HEK293 (cell line): ENCODE measurements around the gene STK11.

Experiments
- ELK4 ChIP-seq: IDR thresholded peaks from 2 replicates; pipeline ENCODE4 v1.6.1; 2011; ENCODE audit warnings: mild to moderate bottlenecking, low read depth, low read length, borderline replicate concordance
- KLF1 ChIP-seq: fragments of 450-650 bp; formaldehyde crosslinking; IDR thresholded peaks from 2 replicates; pipeline ENCODE4 v1.5.1; 2016; ENCODE audit warnings: missing biosample characterization, missing genetic modification characterization
- ZNF114 ChIP-seq: fragments of 450-650 bp; formaldehyde crosslinking; IDR thresholded peaks from 2 replicates; pipeline ENCODE4 v1.5.0; 2017; ENCODE audit warnings: missing biosample characterization, missing genetic modification characterization
- ZNF121 ChIP-seq: fragments of 450-650 bp; formaldehyde crosslinking; IDR thresholded peaks from 2 replicates; pipeline ENCODE4 v1.5.1; 2016; ENCODE audit warnings: missing biosample characterization, missing genetic modification characterization
- ZNF76 ChIP-seq: fragments of 450-650 bp; formaldehyde crosslinking; IDR thresholded peaks from 2 replicates; pipeline ENCODE4; 2016; ENCODE audit warnings: low read depth, missing biosample characterization, missing genetic modification characterization, borderline replicate concordance
- TF ChIP-seq, protein P1 (sequence below): fragments of 450-650 bp; formaldehyde crosslinking; IDR thresholded peaks from 2 replicates; pipeline ENCODE4; 2016; ENCODE audit warnings: missing biosample characterization, missing genetic modification characterization

- TF ChIP-seq ZNF76 (tag by site-specific recombination) = no peak
- no peak for TF ChIP-seq ELK4
- TF ChIP-seq KLF1 (tag by site-specific recombination) = peak; percentile 28; the same call in 1 of the 2 replicates
- TF ChIP-seq ZNF121 (tag by site-specific recombination) = no peak
- TF ChIP-seq, protein P1, sequence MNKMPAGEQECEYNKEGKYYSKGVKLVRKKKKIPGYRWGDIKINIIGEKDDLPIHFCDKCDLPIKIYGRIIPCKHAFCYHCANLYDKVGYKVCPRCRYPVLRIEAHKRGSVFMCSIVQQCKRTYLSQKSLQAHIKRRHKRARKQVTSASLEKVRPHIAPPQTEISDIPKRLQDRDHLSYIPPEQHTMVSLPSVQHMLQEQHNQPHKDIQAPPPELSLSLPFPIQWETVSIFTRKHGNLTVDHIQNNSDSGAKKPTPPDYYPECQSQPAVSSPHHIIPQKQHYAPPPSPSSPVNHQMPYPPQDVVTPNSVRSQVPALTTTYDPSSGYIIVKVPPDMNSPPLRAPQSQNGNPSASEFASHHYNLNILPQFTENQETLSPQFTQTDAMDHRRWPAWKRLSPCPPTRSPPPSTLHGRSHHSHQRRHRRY = no peak
- no peak for TF ChIP-seq ZNF114
These were observed 30.3 kb downstream of the STK11 start for GRCh38 chr19:1235625-1236538.
